Measurements from ENCODE around the gene ACTL7B. TPM values are rescaled to one million over a fixed set of nuclear protein-coding genes. Genes with fewer than 3 reads are reported as not detected.

Gene ACTL7B
- total RNA-seq, 1 experiment from 2014 or later: not detected

DNA sequence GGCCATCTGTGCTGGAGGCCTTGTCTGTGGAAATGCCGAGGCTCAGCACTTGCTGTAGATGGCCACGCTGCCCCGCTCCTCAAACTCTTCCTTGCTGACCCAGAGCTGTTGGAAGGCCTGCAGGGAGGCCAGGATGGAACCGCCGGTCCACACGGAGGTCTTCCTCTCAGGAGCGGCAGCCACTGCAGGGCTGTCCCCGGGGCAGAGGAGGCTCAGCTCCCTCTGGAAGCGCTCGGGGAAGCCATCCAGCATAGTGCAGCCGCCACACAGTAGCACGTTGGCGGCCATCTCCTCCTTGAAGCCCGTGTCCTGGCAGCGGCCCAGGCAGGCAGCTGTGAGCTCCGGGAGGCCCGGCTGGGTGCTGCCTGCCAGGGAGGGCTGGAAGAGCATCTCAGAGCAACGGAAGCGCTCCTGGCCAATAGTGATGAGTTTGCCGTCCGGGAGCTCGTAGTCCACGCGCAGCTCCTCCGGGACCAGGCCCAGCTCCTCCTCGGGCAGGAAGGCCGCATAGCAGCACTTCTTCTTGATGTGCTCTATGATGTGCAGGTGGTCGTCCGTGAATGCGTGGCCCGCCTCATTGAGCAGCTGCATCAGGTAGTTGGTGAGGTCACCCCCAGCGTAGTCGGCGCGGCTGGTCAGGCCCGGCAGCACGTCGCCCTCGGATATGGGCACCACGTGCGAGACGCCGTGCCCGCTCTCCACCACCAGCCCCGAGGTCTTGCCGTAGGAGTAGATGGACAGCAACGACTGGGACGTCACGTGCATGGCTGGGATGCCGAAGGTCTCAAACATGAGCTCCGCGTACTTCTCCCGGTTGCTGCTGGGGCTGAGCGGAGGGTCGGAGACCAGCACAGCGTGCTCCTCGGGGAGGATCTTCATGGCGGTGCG, 901 bp downstream of the ACTL7B start:
- H3K27ac ChIP-seq: no peak overlapping the region

DNA sequence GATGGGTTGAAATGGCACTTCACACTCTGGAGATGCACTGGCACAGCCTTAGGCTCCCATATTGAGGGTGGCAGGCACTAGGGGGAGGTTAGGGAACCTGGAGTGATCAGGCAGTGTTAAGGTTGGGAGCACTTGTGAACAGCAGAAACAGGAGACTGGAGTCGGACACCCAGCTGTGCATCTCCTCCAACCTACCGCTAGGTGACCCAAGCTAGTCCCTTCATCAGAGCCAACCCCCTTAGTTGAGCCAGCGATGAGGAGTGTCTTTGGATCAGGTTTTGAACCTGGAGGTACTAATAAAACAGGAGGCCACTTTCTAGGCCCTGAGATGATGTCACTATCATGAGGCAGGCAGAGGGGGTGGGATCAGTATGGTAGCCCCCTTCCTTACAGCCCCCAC, 1.7 kb downstream of the ACTL7B start:
- TF ChIP-seq, protein P1, sequence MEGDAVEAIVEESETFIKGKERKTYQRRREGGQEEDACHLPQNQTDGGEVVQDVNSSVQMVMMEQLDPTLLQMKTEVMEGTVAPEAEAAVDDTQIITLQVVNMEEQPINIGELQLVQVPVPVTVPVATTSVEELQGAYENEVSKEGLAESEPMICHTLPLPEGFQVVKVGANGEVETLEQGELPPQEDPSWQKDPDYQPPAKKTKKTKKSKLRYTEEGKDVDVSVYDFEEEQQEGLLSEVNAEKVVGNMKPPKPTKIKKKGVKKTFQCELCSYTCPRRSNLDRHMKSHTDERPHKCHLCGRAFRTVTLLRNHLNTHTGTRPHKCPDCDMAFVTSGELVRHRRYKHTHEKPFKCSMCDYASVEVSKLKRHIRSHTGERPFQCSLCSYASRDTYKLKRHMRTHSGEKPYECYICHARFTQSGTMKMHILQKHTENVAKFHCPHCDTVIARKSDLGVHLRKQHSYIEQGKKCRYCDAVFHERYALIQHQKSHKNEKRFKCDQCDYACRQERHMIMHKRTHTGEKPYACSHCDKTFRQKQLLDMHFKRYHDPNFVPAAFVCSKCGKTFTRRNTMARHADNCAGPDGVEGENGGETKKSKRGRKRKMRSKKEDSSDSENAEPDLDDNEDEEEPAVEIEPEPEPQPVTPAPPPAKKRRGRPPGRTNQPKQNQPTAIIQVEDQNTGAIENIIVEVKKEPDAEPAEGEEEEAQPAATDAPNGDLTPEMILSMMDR (conservative IDR thresholded peaks at IDR 0.05): no peak
- no peak for TF ChIP-seq EZH2 (IDR thresholded peaks at IDR 0.05; ENCODE audit: low read depth)
- CTCF ChIA-PET: no interaction called here

More for the DNA sequence above, 901 bp downstream of the ACTL7B start:
- TF ChIP-seq, protein P1 (conservative IDR thresholded peaks at IDR 0.05): no peak
- TF ChIP-seq EZH2 (IDR thresholded peaks at IDR 0.05; ENCODE audit: low read depth): no peak
- H3F3A ChIP-seq (ENCODE audit: insufficient read depth, low read depth): no peaks in the 10 kb centered on the region
- H2AFZ ChIP-seq: no peak overlapping the region
- no peak overlapping the region for H3K4me2 ChIP-seq
- DNase-seq: no peak
- H4K20me1 ChIP-seq (ENCODE audit: insufficient read depth): no peaks in the 10 kb centered on the region
- H3K4me3 ChIP-seq: no peak overlapping the region
- no peaks in the 10 kb centered on the region for H3K36me3 ChIP-seq (ENCODE audit: low read depth)
- CTCF ChIA-PET: no interaction called here
- POLR2A ChIA-PET (ENCODE audit: unreplicated experiment): no interaction called here
- H3K9me2 ChIP-seq (ENCODE audit: insufficient read depth): no peaks in the 10 kb centered on the region
- no peaks in the 10 kb centered on the region for H3K79me2 ChIP-seq (ENCODE audit: low read depth)
- H3K9me3 ChIP-seq (ENCODE audit: insufficient read depth, low read depth): peaks cover 6% of the 10 kb centered on the region; the same call in 1 of the 2 replicates
- H3K27me3 ChIP-seq (ENCODE audit: insufficient read depth, low read depth): no peaks in the 10 kb centered on the region
- intact Hi-C loops (cut with micrococcal nuclease; ENCODE audit: unreplicated experiment): no loop called here
- no peaks in the 10 kb centered on the region; the same call in 1 of the 2 replicates for H3K4me1 ChIP-seq (replicated peaks; ENCODE audit: insufficient read depth)
- BruUV-seq (replicated peaks): no TSS peak

DNA sequence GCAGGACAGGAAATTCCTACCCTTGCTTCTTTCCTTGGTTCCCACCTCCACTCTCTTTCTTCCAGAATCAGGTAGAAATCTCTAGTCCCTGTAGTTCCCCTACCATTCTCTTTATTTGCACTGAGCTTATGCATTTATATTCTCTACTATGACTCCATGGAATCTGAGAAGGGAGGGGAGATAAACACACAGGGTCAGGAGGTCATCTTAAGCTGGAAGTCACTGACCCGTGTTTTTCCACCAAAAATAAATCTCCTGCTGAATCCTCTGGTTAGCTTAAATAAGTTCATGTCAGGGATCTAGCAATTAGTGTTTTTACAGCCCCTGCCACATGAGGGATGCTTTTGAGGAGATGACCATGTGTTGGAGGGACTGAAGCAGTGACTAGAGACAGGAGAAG, 3.7 kb downstream of the ACTL7B start:
- no peak overlapping the region for H3K4me3 ChIP-seq
- no peak for DNase-seq
- no TSS peak for BruUV-seq (replicated peaks)
- no peaks in the 10 kb centered on the region; the same call in 1 of the 2 replicates for H3K4me1 ChIP-seq (replicated peaks; ENCODE audit: insufficient read depth)
- no peaks in the 10 kb centered on the region for H3K36me3 ChIP-seq (ENCODE audit: low read depth)
- no peak overlapping the region for H2AFZ ChIP-seq
- ChIA-PET POLR2A (ENCODE audit: unreplicated experiment) (no interaction called here), CTCF (no interaction called here)
- TF ChIP-seq EZH2 (IDR thresholded peaks at IDR 0.05; ENCODE audit: low read depth): no peak
- TF ChIP-seq, protein P1 (conservative IDR thresholded peaks at IDR 0.05): no peak
- no peaks in the 10 kb centered on the region for H4K20me1 ChIP-seq (ENCODE audit: insufficient read depth)
- no peak overlapping the region for H3K27ac ChIP-seq
- no peaks in the 10 kb centered on the region for H3K27me3 ChIP-seq (ENCODE audit: insufficient read depth, low read depth)
- no peaks in the 10 kb centered on the region for H3K79me2 ChIP-seq (ENCODE audit: low read depth)
- H3K9me2 ChIP-seq (ENCODE audit: insufficient read depth): no peaks in the 10 kb centered on the region
- H3K4me2 ChIP-seq: no peak overlapping the region
- H3K9me3 ChIP-seq (ENCODE audit: insufficient read depth, low read depth): no peaks in the 10 kb centered on the region
- intact Hi-C loops (cut with micrococcal nuclease; ENCODE audit: unreplicated experiment): no loop called here
- no peaks in the 10 kb centered on the region for H3F3A ChIP-seq (ENCODE audit: insufficient read depth, low read depth)

More for the DNA sequence above, 1.7 kb downstream of the ACTL7B start:
- no TSS peak for BruUV-seq (replicated peaks)
- POLR2A ChIA-PET (ENCODE audit: unreplicated experiment): no interaction called here
- Histone ChIP-seq H3K4me1 (replicated peaks; ENCODE audit: insufficient read depth) (no peaks in the 10 kb centered on the region; the same call in 1 of the 2 replicates), H3K9me2 (ENCODE audit: insufficient read depth) (no peaks in the 10 kb centered on the region), H4K20me1 (ENCODE audit: insufficient read depth) (no peaks in the 10 kb centered on the region), H2AFZ (no peak overlapping the region), H3K27me3 (ENCODE audit: insufficient read depth, low read depth) (no peaks in the 10 kb centered on the region), H3K27ac (no peak overlapping the region), H3F3A (ENCODE audit: insufficient read depth, low read depth) (no peaks in the 10 kb centered on the region), H3K79me2 (ENCODE audit: low read depth) (no peaks in the 10 kb centered on the region), H3K4me3 (no peak overlapping the region), H3K4me2 (no peak overlapping the region), H3K9me3 (ENCODE audit: insufficient read depth, low read depth) (no peaks in the 10 kb centered on the region), H3K36me3 (ENCODE audit: low read depth) (no peaks in the 10 kb centered on the region)
- DNase-seq: no peak
- intact Hi-C loops (cut with micrococcal nuclease; ENCODE audit: unreplicated experiment): no loop called here
